Left lobe of liver (tissue), 2 donors: Measurements from ENCODE around the gene HHIPL1. TPM values are rescaled to one million over a fixed set of nuclear protein-coding genes. Genes with fewer than 3 reads are reported as not detected.

Experiments used
- ATAC-seq: fragments of 200-7000 bp; cut with Tn5 transposase; one replicate; pipeline ENCODE4 v1.9.1; 2020; ENCODE audit warnings: mild to moderate bottlenecking, moderate library complexity
- DNase-seq: peaks from one replicate; pipeline ENCODE4 v3.0.0-alpha.2; 2020; ENCODE audit warnings: low spot score
- total RNA-seq: library from RNA; stranded (reverse); gene quantifications from one replicate; pipeline ENCODE4 v1.2.1, GENCODE V29; 2021
- donor health status: DM: no; HTN: no; CAD: no; lungs with moderate emphysema.
- donor health status: DM: no; HTN: yes; CAD: no.

Gene HHIPL1
- total RNA-seq, 1 donor from 2014 or later = 0.96 TPM

DNA sequence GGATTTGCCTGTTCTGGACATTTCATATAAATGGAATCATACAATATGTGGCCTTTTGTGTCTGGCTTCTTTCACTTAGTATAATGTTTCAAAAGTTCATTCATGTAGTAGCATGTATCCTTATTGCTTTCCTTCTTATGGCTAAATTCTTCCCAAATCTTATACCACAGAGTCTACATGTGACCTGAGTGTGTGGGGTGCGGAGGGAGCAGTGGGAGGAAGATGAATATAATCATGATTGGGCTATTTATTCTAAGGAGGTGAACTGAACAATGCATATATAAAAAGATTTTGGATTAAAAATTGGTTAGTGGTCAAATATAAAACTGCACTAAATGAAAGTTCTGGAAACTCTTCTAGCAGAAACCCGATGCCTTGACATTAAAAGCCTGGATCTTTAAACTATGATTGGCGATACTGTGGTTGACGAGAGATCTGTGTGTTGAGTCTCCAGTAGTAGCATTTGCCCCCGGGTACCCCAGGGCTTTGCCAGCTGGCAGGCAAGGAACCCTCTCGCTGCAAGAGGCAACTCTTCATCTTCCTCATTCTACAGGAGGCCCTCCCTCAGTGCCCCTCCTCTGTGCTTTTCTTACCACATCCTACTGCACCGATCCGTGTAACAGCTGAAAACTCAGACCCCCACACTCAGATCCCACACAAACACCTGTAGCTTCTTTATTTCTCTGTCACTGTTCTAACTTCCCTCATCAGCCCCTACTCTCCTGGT, 41.8 kb downstream of the HHIPL1 start:
- no peak for ATAC-seq
- peak; percentile 32 for DNase-seq

- peak; percentile 44 for DNase-seq
These were observed 42.6 kb downstream of the HHIPL1 start for GRCh38 chr14:99687284-99688209.

GRCh38 chr14:99688210-99688581, 43.3 kb downstream of the HHIPL1 start:
- ATAC-seq (no peak), DNase-seq (peak; percentile 35)

More at GRCh38 chr14:99687284-99688209, 42.6 kb downstream of the HHIPL1 start:
- no peak for ATAC-seq

GRCh38 chr14:99688629-99689028, 43.7 kb downstream of the HHIPL1 start:
- DNase-seq (peak; percentile 28), ATAC-seq (no peak)

DNA sequence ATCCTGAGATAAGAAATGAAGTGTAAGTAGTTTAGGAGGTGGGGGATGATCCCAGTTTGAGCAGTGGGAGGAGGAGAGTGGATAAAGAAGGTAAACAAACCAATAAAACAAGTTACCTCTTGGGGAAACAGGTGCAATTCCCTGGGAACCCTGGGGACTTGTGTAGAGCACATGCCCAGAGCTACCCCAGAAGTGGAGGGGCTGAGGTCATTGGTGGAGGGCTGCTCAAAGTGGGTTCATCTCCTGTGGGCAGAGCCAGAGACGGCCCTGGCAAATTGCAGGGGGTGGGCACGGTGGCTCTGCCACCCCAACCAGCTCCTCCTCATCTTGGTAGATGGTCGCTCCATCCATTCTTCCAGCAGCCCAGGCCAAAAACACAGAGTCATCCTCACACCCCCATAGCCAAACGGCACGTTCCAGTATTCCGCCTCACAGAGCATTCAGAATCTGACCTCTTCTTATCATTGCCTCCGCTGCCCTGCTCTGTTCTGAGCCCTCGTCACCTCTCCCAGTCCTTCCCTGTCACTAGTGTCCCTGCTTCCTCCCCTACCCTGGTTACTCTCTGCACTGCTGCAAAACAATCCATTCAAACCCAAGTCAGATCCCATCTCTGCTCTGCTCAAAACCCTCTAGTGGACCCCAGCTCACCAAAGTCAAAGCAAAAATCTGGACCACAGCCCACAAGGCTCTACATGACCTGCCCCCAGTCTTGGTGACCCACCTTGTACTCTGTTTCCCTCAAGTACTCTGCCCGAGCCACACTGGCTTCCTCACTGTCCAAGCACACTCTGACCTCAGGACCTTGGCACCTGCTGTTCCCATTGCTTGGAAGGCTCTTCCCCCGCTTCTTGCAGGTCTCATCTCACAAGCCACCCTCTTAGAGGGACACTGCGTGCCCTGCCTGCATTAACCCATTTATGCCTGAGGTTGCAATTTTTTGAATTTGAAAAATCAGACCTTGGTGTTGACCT, 44.6 kb downstream of the HHIPL1 start:
- DNase-seq (peak; percentile 40), ATAC-seq (peak; percentile 17)

GRCh38 chr14:99690636-99691035, 45.7 kb downstream of the HHIPL1 start:
- DNase-seq = no peak
- no peak for ATAC-seq

GRCh38 chr14:99691111-99691885, 46.4 kb downstream of the HHIPL1 start:
- ATAC-seq (no peak), DNase-seq (no peak)

- no peak for ATAC-seq
- no peak for DNase-seq
These were observed 49.0 kb downstream of the HHIPL1 start for GRCh38 chr14:99693918-99694317.

- no peak for ATAC-seq
- peak; percentile 1 for DNase-seq
These were observed 52.0 kb downstream of the HHIPL1 start for GRCh38 chr14:99696929-99697328.

DNA sequence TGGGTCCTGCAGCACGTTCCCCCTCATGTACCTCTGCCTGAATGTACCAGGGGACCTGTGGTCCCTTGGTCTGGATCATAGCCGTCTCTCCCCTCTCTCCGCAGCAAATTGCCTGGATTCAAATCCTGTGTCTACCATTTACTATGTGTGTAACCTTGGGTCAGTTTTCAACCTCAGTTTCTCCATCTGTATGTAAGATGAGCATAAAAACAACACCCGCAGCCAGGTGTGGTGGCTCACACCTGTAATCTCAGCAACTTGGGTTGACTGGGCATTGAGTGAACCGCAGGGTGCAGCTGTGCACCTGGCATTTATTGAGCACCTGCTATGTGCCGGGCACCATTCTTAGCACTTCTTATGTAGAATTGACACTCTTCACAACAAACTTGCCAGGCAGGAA, 53.3 kb downstream of the HHIPL1 start:
- DNase-seq (peak; percentile 10), ATAC-seq (no peak)

GRCh38 chr14:99698642-99699041, 53.7 kb downstream of the HHIPL1 start:
- no peak for ATAC-seq

DNA sequence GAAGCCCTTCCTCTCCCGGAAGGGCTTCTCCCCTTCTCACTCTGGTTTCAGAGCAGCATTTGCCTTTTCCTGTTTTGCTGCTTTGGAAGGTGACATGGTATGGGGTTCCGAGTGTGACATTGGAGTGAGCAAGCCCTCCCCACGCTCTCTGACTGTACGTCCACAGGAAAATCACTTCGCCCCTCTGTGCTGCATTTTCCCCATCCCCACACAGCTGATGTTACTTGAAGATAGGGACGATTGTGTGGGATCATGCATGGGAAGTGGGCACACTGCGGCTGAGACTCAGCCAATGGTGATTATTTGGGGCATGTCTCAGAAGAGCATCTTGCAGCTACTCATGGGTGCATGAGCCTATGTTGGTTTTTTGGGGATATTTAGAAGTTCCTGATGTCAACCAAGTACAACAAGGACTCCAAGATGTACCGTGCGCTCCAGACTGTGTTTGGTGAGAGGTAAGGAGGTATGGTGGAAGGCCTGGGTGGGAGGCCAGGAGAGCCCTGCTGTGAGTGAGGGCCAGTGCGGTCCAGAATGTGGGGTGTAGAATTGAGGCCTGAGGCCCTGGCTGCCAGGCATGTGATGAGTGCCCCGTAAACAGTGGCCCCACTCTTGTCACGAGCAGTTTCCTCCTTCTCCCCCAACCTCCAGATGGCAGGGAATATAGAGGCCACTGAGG, 54.3 kb downstream of the HHIPL1 start:
- peak; percentile 36 for DNase-seq
- no peak for ATAC-seq

More at GRCh38 chr14:99698642-99699041, 53.7 kb downstream of the HHIPL1 start:
- peak; percentile 12 for DNase-seq

DNA sequence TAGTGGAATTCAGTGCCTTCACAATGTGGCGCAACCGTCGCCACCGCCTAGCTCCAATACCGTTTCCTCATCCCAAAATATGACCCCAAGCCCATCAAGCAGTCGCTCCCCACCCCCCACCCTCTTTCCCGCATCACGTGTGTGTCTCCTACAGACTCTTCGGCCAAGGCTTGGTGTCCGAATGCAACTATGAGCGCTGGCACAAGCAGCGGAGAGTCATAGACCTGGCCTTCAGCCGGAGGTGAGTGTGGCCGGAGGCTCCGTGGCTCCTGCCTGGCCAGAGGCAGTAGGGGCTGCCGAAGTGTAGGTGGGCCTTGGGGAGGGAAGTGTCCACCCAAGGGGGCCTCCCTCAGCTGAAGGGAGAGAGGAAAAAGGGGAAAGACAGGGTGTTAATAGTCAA, 54.9 kb downstream of the HHIPL1 start:
- DNase-seq = peak; percentile 12
- ATAC-seq = no peak

DNA sequence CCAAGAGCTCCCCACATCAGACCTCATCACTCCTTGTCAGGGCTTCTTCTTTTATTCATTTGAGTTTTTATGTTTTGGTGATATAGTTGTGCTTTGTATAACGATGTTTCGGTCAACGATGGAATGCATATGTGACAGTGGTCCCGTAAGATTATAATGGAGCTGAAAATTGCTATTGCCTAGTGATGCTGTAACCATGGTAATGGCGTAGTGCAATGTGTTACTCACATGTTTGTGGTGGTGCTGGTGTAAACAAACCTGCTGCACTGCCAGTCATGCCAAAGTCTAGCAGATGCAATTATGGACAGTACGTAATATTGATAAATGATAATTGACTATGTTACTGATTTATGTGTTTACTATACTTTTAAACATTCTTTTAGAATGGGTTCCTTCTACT, 55.5 kb downstream of the HHIPL1 start:
- DNase-seq (peak; percentile 6), ATAC-seq (no peak)

GRCh38 chr14:99701260-99701659, 56.3 kb downstream of the HHIPL1 start:
- ATAC-seq = no peak
- DNase-seq = no peak

GRCh38 chr14:99702115-99702514, 57.2 kb downstream of the HHIPL1 start:
- DNase-seq (no peak), ATAC-seq (no peak)

- DNase-seq (peak; percentile 14), ATAC-seq (no peak)
These were observed 58.5 kb downstream of the HHIPL1 start for GRCh38 chr14:99703381-99703780.

DNA sequence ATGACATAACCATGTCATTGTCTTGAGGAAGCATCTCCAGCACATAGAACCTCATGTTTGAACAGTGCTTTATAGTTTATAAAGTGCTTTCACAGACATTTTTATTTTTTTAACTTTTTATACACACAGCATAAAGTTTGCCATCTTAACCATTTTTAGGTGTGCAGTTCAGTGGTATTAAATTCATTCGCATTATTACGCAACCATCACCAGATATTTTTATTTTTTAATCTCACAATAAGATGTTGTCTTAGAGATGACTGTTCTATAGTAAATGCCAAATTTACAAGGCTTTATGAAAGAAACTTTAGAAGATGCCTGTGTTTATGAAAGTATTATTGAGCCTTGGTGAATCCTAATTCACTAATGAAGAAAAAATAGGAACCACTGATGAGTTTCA, 59.1 kb downstream of the HHIPL1 start:
- ATAC-seq = no peak
- no peak for DNase-seq

DNA sequence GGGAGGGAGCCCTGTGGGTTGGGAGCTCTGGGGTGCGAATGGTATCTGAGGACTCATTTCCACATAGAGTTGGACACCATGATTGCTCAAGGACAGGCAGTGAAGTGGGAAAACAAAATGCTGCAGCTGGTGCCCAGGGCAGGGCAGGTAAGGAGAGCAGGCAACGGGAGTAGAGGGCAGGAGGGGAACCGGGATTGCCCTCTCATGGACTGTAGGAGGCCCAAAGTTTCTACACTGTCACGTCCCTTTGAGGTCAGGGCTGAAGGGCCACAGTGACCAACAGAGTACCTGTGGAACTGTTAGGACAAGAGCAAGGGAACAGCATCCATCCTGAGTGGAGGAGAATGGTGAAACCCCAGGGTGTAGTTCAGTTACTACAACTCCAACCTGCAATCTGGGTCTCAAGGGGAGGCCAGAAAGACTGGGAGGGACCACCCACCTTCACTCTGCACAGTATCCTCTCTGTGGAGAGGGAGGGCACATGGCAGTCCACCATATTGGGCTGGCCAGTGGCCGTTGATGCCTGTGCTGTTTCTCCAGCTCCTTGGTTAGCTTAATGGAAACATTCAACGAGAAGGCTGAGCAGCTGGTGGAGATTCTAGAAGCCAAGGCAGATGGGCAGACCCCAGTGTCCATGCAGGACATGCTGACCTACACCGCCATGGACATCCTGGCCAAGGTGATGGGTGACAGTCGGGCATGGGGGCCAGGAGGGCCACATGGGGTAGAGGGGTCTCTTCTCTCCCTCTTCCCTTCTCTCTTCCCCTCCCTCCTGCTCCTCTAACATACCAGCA, 61.4 kb downstream of the HHIPL1 start:
- DNase-seq (peak; percentile 23), ATAC-seq (no peak)
